Neural progenitor cell (in vitro differentiated cells): ENCODE measurements around the gene EPHB1. TPM values are rescaled to one million over a fixed set of nuclear protein-coding genes. Genes with fewer than 3 reads are reported as not detected.

Experiments used
- DNase-seq: peaks from one replicate; pipeline ENCODE4 v3.0.0-alpha.2; 2016; ENCODE audit warnings: low spot score
- H2AFZ ChIP-seq: fragments of 200-600 bp; sonication (generic); replicated peaks from 2 replicates; pipeline ENCODE4 v1.6.1; 2016; ENCODE audit warnings: antibody characterized with exemption
- H3F3A ChIP-seq: fragments of 200-600 bp; sonication (generic); 2 replicates; pipeline ENCODE4 v1.6.1; 2016; ENCODE audit warnings: antibody characterized with exemption, low read depth
- H3K27ac ChIP-seq: fragments of 200-600 bp; sonication (generic); 2 replicates; pipeline ENCODE4 v1.5.1; 2016; ENCODE audit warnings: mild to moderate bottlenecking
- H3K27me3 ChIP-seq: fragments of 200-600 bp; sonication (generic); 2 replicates; pipeline ENCODE4 v1.6.1; 2016; ENCODE audit warnings: mild to moderate bottlenecking, moderate library complexity
- H3K36me3 ChIP-seq: fragments of 200-600 bp; sonication (generic); 2 replicates; pipeline ENCODE4 v1.5.1; 2016
- H3K4me1 ChIP-seq: fragments of 200-600 bp; sonication (generic); 2 replicates; pipeline ENCODE4 v1.6.1; 2016; ENCODE audit warnings: mixed run types
- H3K4me2 ChIP-seq: fragments of 200-600 bp; sonication (generic); 2 replicates; pipeline ENCODE4 v1.6.1; 2016
- H3K4me3 ChIP-seq: fragments of 200-600 bp; sonication (generic); 2 replicates; pipeline ENCODE4 v1.5.1; 2016
- H3K79me2 ChIP-seq: fragments of 200-600 bp; sonication (generic); 2 replicates; pipeline ENCODE4 v1.6.1; 2016; ENCODE audit warnings: low read depth
- H3K9ac ChIP-seq: fragments of 200-600 bp; sonication (generic); 2 replicates; pipeline ENCODE4 v1.6.1; 2016
- H3K9me3 ChIP-seq: fragments of 200-600 bp; sonication (generic); 2 replicates; pipeline ENCODE4 v1.5.1; 2016; ENCODE audit warnings: low read depth
- H4K20me1 ChIP-seq: fragments of 200-600 bp; sonication (generic); 2 replicates; pipeline ENCODE4 v1.6.1; 2016; ENCODE audit warnings: low read depth
- H3K27ac Mint-ChIP-seq: 3 replicates; pipeline ENCODE4 v1.8.0; 2021; ENCODE audit warnings: mixed read lengths
- H3K27me3 Mint-ChIP-seq: 2 replicates; pipeline ENCODE4 v1.8.0; 2022; ENCODE audit warnings: low read depth, mild to moderate bottlenecking, inconsistent platforms, moderate library complexity, mixed read lengths; ENCODE audit not compliant: insufficient read depth
- H3K36me3 Mint-ChIP-seq: 3 replicates; pipeline ENCODE4 v1.8.0; 2021; ENCODE audit warnings: mixed read lengths
- H3K4me1 Mint-ChIP-seq: 3 replicates; pipeline ENCODE4 v1.8.0; 2021; ENCODE audit warnings: mixed read lengths
- H3K4me3 Mint-ChIP-seq: 3 replicates; pipeline ENCODE4 v1.8.0; 2021; ENCODE audit warnings: mild to moderate bottlenecking, moderate library complexity, mixed read lengths
- H3K9me3 Mint-ChIP-seq: 3 replicates; pipeline ENCODE4 v1.8.0; 2020; ENCODE audit warnings: mixed read lengths
- EZH2 ChIP-seq: fragments of 200-600 bp; sonication (generic); IDR thresholded peaks from 2 replicates; pipeline ENCODE4 v1.6.1; 2017; ENCODE audit warnings: antibody characterized with exemption, mild to moderate bottlenecking, moderate library complexity
- EZH2phosphoT487 ChIP-seq: fragments of 200-600 bp; sonication (generic); IDR thresholded peaks from 2 replicates; pipeline ENCODE4 v1.6.1; 2017; ENCODE audit warnings: antibody characterized with exemption
- total RNA-seq: library from RNA; depleted of rRNA; stranded (reverse); fragments of >200 nt; gene quantifications from 2 replicates; pipeline ENCODE4 v1.2.3, GENCODE V29; 2015; ENCODE audit warnings: low replicate concordance
- TF ChIP-seq, protein P1 (sequence below): fragments of 200-600 bp; sonication (generic); IDR thresholded peaks from 2 replicates; pipeline ENCODE4 v1.5.1; 2017; ENCODE audit warnings: antibody characterized with exemption, mild to moderate bottlenecking

The EPHB1 gene
- total RNA-seq, 1 donor from 2014 or later: 9.1 TPM

DNA sequence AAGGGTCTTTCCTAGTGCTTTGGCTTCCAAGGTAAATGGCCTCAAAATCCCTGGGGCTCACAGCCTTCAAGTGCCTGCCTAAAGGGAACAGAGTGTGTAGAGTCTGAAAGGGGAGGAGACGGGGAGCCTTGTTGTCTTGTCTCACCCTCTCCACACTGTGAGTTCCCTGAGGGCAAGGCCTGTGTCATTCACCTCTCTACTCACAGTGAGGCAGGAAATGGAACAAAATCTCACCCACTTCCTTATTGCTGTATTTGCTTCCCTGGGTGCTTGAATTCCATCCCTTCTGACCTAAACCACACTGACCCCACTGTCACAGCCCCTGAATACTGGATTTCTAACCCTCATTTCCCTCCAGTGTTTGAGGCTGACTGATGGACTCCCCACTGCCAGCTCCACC lies 197.5 kb downstream of the EPHB1 start:
- Mint-ChIP-seq H3K4me3 (no peak overlapping the region), H3K27ac (peak overlapping the region; percentile 91), H3K4me1 (peaks cover 36% of the 10 kb centered on the region), H3K9me3 (no peaks in the 10 kb centered on the region), H3K27me3 (peaks cover 2% of the 10 kb centered on the region), H3K36me3 (no peaks in the 10 kb centered on the region)
- no peak for TF ChIP-seq EZH2phosphoT487
- no peak for TF ChIP-seq EZH2
- TF ChIP-seq, protein P1, sequence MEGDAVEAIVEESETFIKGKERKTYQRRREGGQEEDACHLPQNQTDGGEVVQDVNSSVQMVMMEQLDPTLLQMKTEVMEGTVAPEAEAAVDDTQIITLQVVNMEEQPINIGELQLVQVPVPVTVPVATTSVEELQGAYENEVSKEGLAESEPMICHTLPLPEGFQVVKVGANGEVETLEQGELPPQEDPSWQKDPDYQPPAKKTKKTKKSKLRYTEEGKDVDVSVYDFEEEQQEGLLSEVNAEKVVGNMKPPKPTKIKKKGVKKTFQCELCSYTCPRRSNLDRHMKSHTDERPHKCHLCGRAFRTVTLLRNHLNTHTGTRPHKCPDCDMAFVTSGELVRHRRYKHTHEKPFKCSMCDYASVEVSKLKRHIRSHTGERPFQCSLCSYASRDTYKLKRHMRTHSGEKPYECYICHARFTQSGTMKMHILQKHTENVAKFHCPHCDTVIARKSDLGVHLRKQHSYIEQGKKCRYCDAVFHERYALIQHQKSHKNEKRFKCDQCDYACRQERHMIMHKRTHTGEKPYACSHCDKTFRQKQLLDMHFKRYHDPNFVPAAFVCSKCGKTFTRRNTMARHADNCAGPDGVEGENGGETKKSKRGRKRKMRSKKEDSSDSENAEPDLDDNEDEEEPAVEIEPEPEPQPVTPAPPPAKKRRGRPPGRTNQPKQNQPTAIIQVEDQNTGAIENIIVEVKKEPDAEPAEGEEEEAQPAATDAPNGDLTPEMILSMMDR: no peak
- Histone ChIP-seq H2AFZ (no peak overlapping the region), H3K4me2 (no peak overlapping the region), H3K27ac (no peak overlapping the region), H3K9ac (no peak overlapping the region), H3K9me3 (no peaks in the 10 kb centered on the region), H3K27me3 (no peaks in the 10 kb centered on the region), H3K79me2 (no peaks in the 10 kb centered on the region), H3F3A (peaks cover 14% of the 10 kb centered on the region), H3K4me1 (peaks cover 36% of the 10 kb centered on the region), H3K36me3 (no peaks in the 10 kb centered on the region), H3K4me3 (no peak overlapping the region), H4K20me1 (no peaks in the 10 kb centered on the region)
- DNase-seq: no peak

DNA sequence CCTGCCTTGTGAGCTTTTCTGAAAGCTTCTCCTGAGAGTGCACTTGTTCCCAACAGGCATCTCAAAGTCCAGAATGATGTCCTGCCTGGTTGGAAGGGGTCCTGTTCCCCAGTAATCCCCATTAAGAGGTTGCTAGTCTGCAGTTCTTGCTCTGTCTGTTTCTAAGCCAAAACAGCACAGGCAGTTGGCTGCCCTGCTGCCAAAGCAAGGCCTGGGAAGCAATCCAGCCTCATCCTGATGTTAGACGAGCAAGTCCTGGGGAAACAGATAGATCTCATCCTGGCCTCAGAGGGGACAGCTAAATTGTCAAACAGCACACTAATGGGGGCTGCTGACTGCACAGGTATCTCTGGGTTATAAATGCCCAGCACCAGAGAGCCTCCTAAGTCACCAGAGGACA lies 198.0 kb downstream of the EPHB1 start:
- Mint-ChIP-seq H3K27ac (peak overlapping the region; percentile 91), H3K4me1 (peaks cover 36% of the 10 kb centered on the region), H3K27me3 (peaks cover 2% of the 10 kb centered on the region), H3K9me3 (no peaks in the 10 kb centered on the region), H3K4me3 (no peak overlapping the region), H3K36me3 (no peaks in the 10 kb centered on the region)
- H3K4me3 ChIP-seq: no peak overlapping the region
- H3F3A ChIP-seq: peaks cover 14% of the 10 kb centered on the region
- TF ChIP-seq EZH2 (no peak), EZH2phosphoT487 (no peak)
- TF ChIP-seq, protein P1: no peak
- peaks cover 36% of the 10 kb centered on the region for H3K4me1 ChIP-seq
- no peak overlapping the region for H2AFZ ChIP-seq
- H3K4me2 ChIP-seq: no peak overlapping the region
- H3K36me3 ChIP-seq: no peaks in the 10 kb centered on the region
- no peaks in the 10 kb centered on the region for H3K27me3 ChIP-seq
- no peak for DNase-seq
- H3K79me2 ChIP-seq: no peaks in the 10 kb centered on the region
- H4K20me1 ChIP-seq: no peaks in the 10 kb centered on the region
- no peak overlapping the region for H3K27ac ChIP-seq
- no peak overlapping the region for H3K9ac ChIP-seq
- H3K9me3 ChIP-seq: no peaks in the 10 kb centered on the region

DNA sequence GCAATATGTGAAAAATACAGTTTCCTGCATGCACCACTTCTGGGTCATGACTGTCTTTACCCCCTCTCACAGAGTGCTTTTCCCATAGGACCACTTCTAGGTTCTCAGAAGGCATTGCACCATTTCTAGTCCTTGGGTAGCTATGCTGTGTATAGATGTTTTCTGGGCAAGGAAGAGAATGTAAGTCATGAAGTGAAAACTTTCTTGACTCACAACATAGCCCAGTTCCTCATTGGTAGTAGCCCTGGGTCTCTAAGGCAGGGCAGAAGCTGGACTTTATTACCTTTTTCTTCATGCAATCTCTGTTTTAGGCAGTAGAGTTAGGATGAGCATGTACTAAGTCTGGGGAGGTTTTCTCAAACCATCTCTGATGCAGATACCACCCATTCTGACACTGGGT lies 203.1 kb downstream of the EPHB1 start:
- H3K9ac ChIP-seq: no peak overlapping the region
- no peak overlapping the region for H2AFZ ChIP-seq
- H3K36me3 Mint-ChIP-seq: peaks cover 2% of the 10 kb centered on the region
- no peak for DNase-seq
- H3K4me3 ChIP-seq: no peak overlapping the region
- TF ChIP-seq, protein P1: no peak
- TF ChIP-seq EZH2phosphoT487 (no peak), EZH2 (no peak)
- no peaks in the 10 kb centered on the region for H3K4me1 Mint-ChIP-seq
- no peak overlapping the region for H3K27ac Mint-ChIP-seq
- H3K9me3 ChIP-seq: no peaks in the 10 kb centered on the region
- no peaks in the 10 kb centered on the region for H3K27me3 Mint-ChIP-seq
- no peaks in the 10 kb centered on the region for H3K36me3 ChIP-seq
- no peaks in the 10 kb centered on the region for H3K27me3 ChIP-seq
- H3K4me1 ChIP-seq: no peaks in the 10 kb centered on the region
- H3K9me3 Mint-ChIP-seq: no peaks in the 10 kb centered on the region
- H3K79me2 ChIP-seq: no peaks in the 10 kb centered on the region
- H3K4me3 Mint-ChIP-seq: no peak overlapping the region
- H3F3A ChIP-seq: no peaks in the 10 kb centered on the region
- no peaks in the 10 kb centered on the region for H4K20me1 ChIP-seq
- no peak overlapping the region for H3K27ac ChIP-seq
- no peak overlapping the region for H3K4me2 ChIP-seq
